Measurements from ENCODE around the gene BEGAIN.
A peak's percentile ranks its signal among the peaks of the same experiment; 100 is the strongest.

The BEGAIN gene

GRCh38 chr14:100564512-100564911 is 22.7 kb downstream of the BEGAIN start:
- H3K9me3 ChIP-seq: no peaks in the 10 kb centered on the region
- H3K9ac ChIP-seq: no peak overlapping the region; the same call in 1 of the 2 replicates
- H3K4me2 ChIP-seq: peak overlapping the region; percentile 98
- TF ChIP-seq Cebpa-rat (IDR thresholded peaks at IDR 0.05): no peak
- no peaks in the 10 kb centered on the region for H3K36me3 ChIP-seq
- H3K27me3 ChIP-seq: peaks cover 42% of the 10 kb centered on the region
- H3K4me1 ChIP-seq: peaks cover 97% of the 10 kb centered on the region
- no peak overlapping the region for H3K27ac ChIP-seq
- peaks cover 18% of the 10 kb centered on the region; the same call in 1 of the 2 replicates for H4K20me1 ChIP-seq
- no peak overlapping the region for H3K4me3 ChIP-seq

- TF ChIP-seq Cebpa-rat (IDR thresholded peaks at IDR 0.05): no peak
- H3K4me1 ChIP-seq: peaks cover 97% of the 10 kb centered on the region
- H3K36me3 ChIP-seq: no peaks in the 10 kb centered on the region
- H3K27me3 ChIP-seq: peaks cover 25% of the 10 kb centered on the region
- H3K27ac ChIP-seq: no peak overlapping the region
- H3K9me3 ChIP-seq: no peaks in the 10 kb centered on the region
- no peak overlapping the region for H3K4me3 ChIP-seq
- H3K9ac ChIP-seq: no peak overlapping the region
- H3K4me2 ChIP-seq: peak overlapping the region; percentile 98
- H4K20me1 ChIP-seq: peaks cover under 1% of the 10 kb centered on the region; the same call in 1 of the 2 replicates
Observed at GRCh38 chr14:100562751-100563150, 24.5 kb downstream of the BEGAIN start.

DNA sequence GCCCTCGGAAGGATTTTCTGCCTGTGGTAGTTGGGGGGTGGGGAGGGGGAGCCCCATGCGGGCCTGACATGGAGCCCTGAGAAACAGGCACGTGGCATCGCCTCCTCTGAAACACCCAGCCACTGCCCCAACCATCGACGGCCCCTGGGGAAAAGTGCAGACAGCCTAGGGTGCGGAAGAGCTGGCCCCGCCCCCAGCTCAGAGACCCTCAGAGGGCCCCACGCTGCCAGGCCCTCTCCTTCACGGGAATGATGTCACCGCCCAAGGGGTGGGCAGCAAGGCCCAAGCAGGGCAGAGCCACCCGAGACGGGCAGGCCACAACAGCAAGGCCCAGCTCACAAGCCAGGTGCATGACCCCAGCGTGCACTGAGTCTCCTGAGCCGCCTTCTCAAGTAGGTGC is 26.2 kb downstream of the BEGAIN start:
- peaks cover 7% of the 10 kb centered on the region for H3K27me3 ChIP-seq
- peak overlapping the region; percentile 20 for H3K9ac ChIP-seq
- no peak for TF ChIP-seq Cebpa-rat (IDR thresholded peaks at IDR 0.05)

DNA sequence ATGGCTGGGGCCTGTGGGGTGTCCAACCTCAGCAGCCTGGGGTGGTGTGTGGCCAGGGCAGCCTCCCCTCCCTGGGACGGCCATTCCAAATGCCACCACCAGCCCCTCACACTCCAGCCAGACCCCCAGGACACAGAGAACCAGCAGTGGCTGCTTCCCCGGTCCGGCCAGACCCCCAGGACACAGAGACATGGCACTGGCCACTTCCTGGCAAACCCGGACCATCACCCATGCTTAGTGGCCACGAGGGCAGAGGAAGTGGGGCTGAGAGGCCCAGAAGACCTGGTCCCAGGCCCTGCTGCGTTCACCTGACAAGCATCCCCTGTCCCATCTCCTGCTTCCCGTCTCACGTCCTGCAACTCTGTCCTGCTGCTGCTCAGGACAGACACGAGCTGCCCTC is 26.7 kb downstream of the BEGAIN start:
- no peak for TF ChIP-seq Cebpa-rat (IDR thresholded peaks at IDR 0.05)
- H3K27ac ChIP-seq: peak overlapping the region; percentile 70
- peaks cover 99% of the 10 kb centered on the region for H3K4me1 ChIP-seq
- H3K4me3 ChIP-seq: no peak overlapping the region
- H3K9ac ChIP-seq: peak overlapping the region; percentile 20
- no peaks in the 10 kb centered on the region for H4K20me1 ChIP-seq
- H3K4me2 ChIP-seq: peak overlapping the region; percentile 95
- no peaks in the 10 kb centered on the region for H3K36me3 ChIP-seq
- no peaks in the 10 kb centered on the region for H3K9me3 ChIP-seq
- 0 out of 2 replicates have a peak, but pooled peaks cover 2% of the 10 kb centered on the region for H3K27me3 ChIP-seq

More for the DNA sequence above, 26.2 kb downstream of the BEGAIN start:
- Histone ChIP-seq H3K9me3 (no peaks in the 10 kb centered on the region), H3K4me2 (peak overlapping the region; percentile 95), H4K20me1 (no peaks in the 10 kb centered on the region), H3K4me1 (peaks cover 99% of the 10 kb centered on the region), H3K4me3 (no peak overlapping the region), H3K36me3 (no peaks in the 10 kb centered on the region), H3K27ac (peak overlapping the region; percentile 70; the same call in 1 of the 2 replicates)

- no peaks in the 10 kb centered on the region for H3K9me3 ChIP-seq
- H3K27ac ChIP-seq: no peak overlapping the region
- no peak for TF ChIP-seq Cebpa-rat (IDR thresholded peaks at IDR 0.05)
- H3K4me3 ChIP-seq: no peak overlapping the region
- H4K20me1 ChIP-seq: no peaks in the 10 kb centered on the region
- H3K9ac ChIP-seq: peak overlapping the region; percentile 20; the same call in 1 of the 2 replicates
- peaks cover 99% of the 10 kb centered on the region for H3K4me1 ChIP-seq
- H3K4me2 ChIP-seq: peak overlapping the region; percentile 95
- no peaks in the 10 kb centered on the region for H3K27me3 ChIP-seq
- H3K36me3 ChIP-seq: no peaks in the 10 kb centered on the region
Observed at GRCh38 chr14:100559455-100559854, 27.8 kb downstream of the BEGAIN start.

DNA sequence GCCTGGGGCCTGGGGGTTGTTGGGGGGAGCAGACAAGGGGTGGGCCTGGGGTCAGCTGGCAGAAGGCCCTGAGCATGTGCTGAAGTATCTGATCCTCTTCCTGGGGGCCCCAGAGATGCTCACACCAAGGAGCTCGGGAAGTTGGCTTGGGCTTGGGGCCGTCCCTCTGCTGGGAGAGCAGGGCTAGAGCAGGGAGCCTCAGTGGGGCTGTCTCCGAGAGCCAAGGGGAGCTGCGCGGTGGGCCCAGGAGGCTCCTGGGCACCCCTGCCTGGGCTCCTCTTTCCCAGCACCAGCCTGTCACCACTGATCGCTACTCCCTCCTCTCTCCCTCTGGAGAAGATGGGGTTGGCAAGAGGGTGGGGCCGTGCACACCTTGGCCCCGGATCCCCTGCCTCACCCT is 28.3 kb downstream of the BEGAIN start:
- H3K4me1 ChIP-seq: peaks cover 99% of the 10 kb centered on the region
- H3K4me3 ChIP-seq: no peak overlapping the region
- no peak overlapping the region for H3K27ac ChIP-seq
- H3K27me3 ChIP-seq: no peaks in the 10 kb centered on the region
- H4K20me1 ChIP-seq: no peaks in the 10 kb centered on the region
- peak overlapping the region; percentile 95 for H3K4me2 ChIP-seq
- H3K36me3 ChIP-seq: no peaks in the 10 kb centered on the region
- no peak for TF ChIP-seq Cebpa-rat (IDR thresholded peaks at IDR 0.05)
- no peak overlapping the region for H3K9ac ChIP-seq
- no peaks in the 10 kb centered on the region for H3K9me3 ChIP-seq

- H3K27me3 ChIP-seq: no peaks in the 10 kb centered on the region
- H3K4me1 ChIP-seq: peaks cover 99% of the 10 kb centered on the region
- no peak overlapping the region for H3K9ac ChIP-seq
- H4K20me1 ChIP-seq: no peaks in the 10 kb centered on the region
- H3K36me3 ChIP-seq: no peaks in the 10 kb centered on the region
- no peak for TF ChIP-seq Cebpa-rat (IDR thresholded peaks at IDR 0.05)
- no peak overlapping the region for H3K4me3 ChIP-seq
- no peaks in the 10 kb centered on the region for H3K9me3 ChIP-seq
- H3K27ac ChIP-seq: peak overlapping the region; percentile 38; the same call in 1 of the 2 replicates
- H3K4me2 ChIP-seq: peak overlapping the region; percentile 95
Observed at GRCh38 chr14:100558226-100558625, 29.0 kb downstream of the BEGAIN start.

DNA sequence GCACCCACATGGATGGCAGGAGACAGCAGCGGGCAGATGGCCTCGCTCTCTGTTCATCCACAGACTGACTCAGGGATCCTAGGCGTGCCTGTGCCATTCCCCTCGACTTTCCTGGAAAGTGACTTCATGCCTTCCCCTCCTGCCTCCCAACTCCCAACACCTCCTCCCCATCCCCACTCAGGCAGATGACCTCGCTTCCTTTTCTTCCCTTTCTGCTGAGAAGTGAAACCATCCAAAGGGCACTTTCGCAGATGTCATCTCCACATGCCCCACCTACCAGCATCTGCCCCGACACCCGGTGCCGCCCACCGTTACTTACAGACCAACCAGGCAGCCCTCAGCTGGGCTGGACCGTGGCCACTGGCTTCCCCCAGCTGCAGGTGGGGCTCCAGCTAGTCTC is 29.6 kb downstream of the BEGAIN start:
- no peaks in the 10 kb centered on the region for H4K20me1 ChIP-seq
- H3K9ac ChIP-seq: no peak overlapping the region; the same call in 1 of the 2 replicates
- no peaks in the 10 kb centered on the region for H3K36me3 ChIP-seq
- no peak overlapping the region for H3K4me3 ChIP-seq
- no peak for TF ChIP-seq Cebpa-rat (IDR thresholded peaks at IDR 0.05)
- no peaks in the 10 kb centered on the region for H3K9me3 ChIP-seq
- peak overlapping the region; percentile 95 for H3K4me2 ChIP-seq
- H3K27ac ChIP-seq: peak overlapping the region; percentile 38; the same call in 1 of the 2 replicates
- H3K27me3 ChIP-seq: no peaks in the 10 kb centered on the region
- H3K4me1 ChIP-seq: peaks cover 99% of the 10 kb centered on the region

DNA sequence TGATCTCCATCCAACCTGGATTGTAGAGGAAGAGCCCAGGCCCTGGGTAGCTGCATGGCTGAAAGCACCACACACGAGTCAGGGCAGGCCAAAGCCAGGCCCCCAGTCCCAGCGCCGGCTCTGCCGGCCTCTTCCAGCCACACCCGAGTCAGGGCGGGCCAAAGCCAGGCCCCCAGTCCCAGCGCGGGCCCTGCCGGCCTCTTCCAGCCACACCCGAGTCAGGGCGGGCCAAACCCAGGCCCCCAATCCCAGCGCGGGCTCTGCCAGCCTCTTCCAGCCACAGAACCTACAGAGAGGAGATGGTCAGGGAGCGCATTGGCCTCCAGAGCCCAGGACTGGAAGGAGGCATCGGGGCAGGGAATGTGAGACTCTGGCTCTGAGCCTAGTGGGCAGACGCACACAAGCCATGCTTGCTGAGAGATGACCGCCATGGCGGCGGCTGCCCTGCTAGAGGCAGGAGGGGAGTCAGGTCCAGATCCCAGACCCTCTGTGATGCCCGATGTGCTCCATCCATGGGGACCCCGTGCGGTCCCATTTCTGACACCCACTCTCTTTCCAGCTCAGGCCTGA is 30.2 kb downstream of the BEGAIN start:
- H3K36me3 ChIP-seq: no peaks in the 10 kb centered on the region
- no peak overlapping the region; the same call in 1 of the 2 replicates for H3K9ac ChIP-seq
- H3K4me3 ChIP-seq: no peak overlapping the region
- H3K27me3 ChIP-seq: no peaks in the 10 kb centered on the region
- H3K27ac ChIP-seq: peak overlapping the region; percentile 38; the same call in 1 of the 2 replicates
- TF ChIP-seq Cebpa-rat (IDR thresholded peaks at IDR 0.05): no peak
- H3K4me1 ChIP-seq: peaks cover 99% of the 10 kb centered on the region
- H3K4me2 ChIP-seq: peak overlapping the region; percentile 95
- no peaks in the 10 kb centered on the region for H4K20me1 ChIP-seq
- no peaks in the 10 kb centered on the region for H3K9me3 ChIP-seq

- Histone ChIP-seq H3K4me1 (peaks cover 100% of the 10 kb centered on the region), H3K36me3 (no peaks in the 10 kb centered on the region), H3K4me2 (peak overlapping the region; percentile 95; the same call in 1 of the 2 replicates), H3K27ac (peak overlapping the region; percentile 38; the same call in 1 of the 2 replicates), H3K4me3 (no peak overlapping the region), H3K9me3 (no peaks in the 10 kb centered on the region), H3K9ac (no peak overlapping the region), H4K20me1 (no peaks in the 10 kb centered on the region), H3K27me3 (no peaks in the 10 kb centered on the region)
- TF ChIP-seq Cebpa-rat (IDR thresholded peaks at IDR 0.05): no peak
Observed at GRCh38 chr14:100556140-100556475, 31.1 kb downstream of the BEGAIN start.

Data from BLaER1 (cell line).